ENCODE measurements around the gene FBXO40.

FBXO40 gene

GRCh38 chr3:121665488-121665887, 72.3 kb downstream of the FBXO40 start:
- H2BK12ac ChIP-seq (ENCODE audit: low read length in 2 of 2) = no peak overlapping the region
- WGBS = 83% methylated on average over 1 of the region's 2 CpGs
- no peaks in the 10 kb centered on the region for H3K27me3 ChIP-seq (ENCODE audit: control insufficient read depth in 1 of 2, insufficient read depth in 1 of 2, low read length in 2 of 2)
- no peak overlapping the region for H3K4ac ChIP-seq (ENCODE audit: low read depth in 1 of 2, low read length in 2 of 2)
- H3K14ac ChIP-seq (ENCODE audit: low read length in 2 of 2) = no peak overlapping the region
- H2AFZ ChIP-seq (ENCODE audit: low read depth, low read length) = no peak overlapping the region
- no peak overlapping the region for H3K4me3 ChIP-seq (ENCODE audit: insufficient read depth in 1 of 2, low read depth in 1 of 2, low read length in 2 of 2)
- H3K79me1 ChIP-seq (replicated peaks; ENCODE audit: low read length, poor library complexity, severe bottlenecking) = peaks cover 3% of the 10 kb centered on the region
- H4K91ac ChIP-seq (ENCODE audit: low read length) = no peak overlapping the region
- no peak overlapping the region for H4K8ac ChIP-seq (ENCODE audit: low read length)
- no peak overlapping the region for H3K4me2 ChIP-seq (ENCODE audit: low read length, poor library complexity, severe bottlenecking)
- no peak overlapping the region for H2AK5ac ChIP-seq (ENCODE audit: low read length, severe bottlenecking)
- no peak overlapping the region for H3K27ac ChIP-seq (ENCODE audit: low read length, poor library complexity, severe bottlenecking)
- no peak overlapping the region for H2BK15ac ChIP-seq (ENCODE audit: low read depth, poor library complexity, severe bottlenecking)
- no peak overlapping the region for H3K23ac ChIP-seq (ENCODE audit: low read length in 2 of 2)
- H3K4me1 ChIP-seq (ENCODE audit: control insufficient read depth, insufficient read depth, low read depth, low read length) = no peaks in the 10 kb centered on the region
- no peak overlapping the region for H2BK5ac ChIP-seq (ENCODE audit: low read depth, low read length, poor library complexity, severe bottlenecking)
- H3K36me3 ChIP-seq (ENCODE audit: control insufficient read depth in 1 of 2, insufficient read depth in 2 of 2, low read depth in 1 of 2, low read length in 2 of 2) = peaks cover 35 to 88% of the 10 kb centered on the region in 2 experiments
- H3K9me3 ChIP-seq (ENCODE audit: control insufficient read depth, low read length) = no peaks in the 10 kb centered on the region
- H3K18ac ChIP-seq (ENCODE audit: low read depth in 1 of 2, low read length in 2 of 2) = no peak overlapping the region
- no peak overlapping the region for H2BK120ac ChIP-seq (ENCODE audit: low read depth, low read length)
- no peak overlapping the region for H3K9ac ChIP-seq (ENCODE audit: low read length)
- no peak for DNase-seq

- Histone ChIP-seq H3K9me3 (ENCODE audit: control insufficient read depth, low read length) (no peaks in the 10 kb centered on the region), H4K91ac (ENCODE audit: low read length) (no peak overlapping the region), H3K4ac (ENCODE audit: low read depth in 1 of 2, low read length in 2 of 2) (no peak overlapping the region), H3K36me3 (ENCODE audit: control insufficient read depth in 1 of 2, insufficient read depth in 2 of 2, low read depth in 1 of 2, low read length in 2 of 2) (peaks cover 29 to 94% of the 10 kb centered on the region in 2 experiments), H2AFZ (ENCODE audit: low read depth, low read length) (no peak overlapping the region), H2AK5ac (ENCODE audit: low read length, severe bottlenecking) (no peak overlapping the region), H3K14ac (ENCODE audit: low read length in 2 of 2) (no peak overlapping the region), H3K4me1 (ENCODE audit: control insufficient read depth, insufficient read depth, low read depth, low read length) (no peaks in the 10 kb centered on the region), H2BK12ac (ENCODE audit: low read length in 2 of 2) (no peak overlapping the region), H3K27ac (ENCODE audit: low read length, poor library complexity, severe bottlenecking) (no peak overlapping the region), H3K4me3 (ENCODE audit: insufficient read depth in 1 of 2, low read depth in 1 of 2, low read length in 2 of 2) (no peak overlapping the region), H3K9ac (ENCODE audit: low read length) (no peak overlapping the region), H2BK15ac (ENCODE audit: low read depth, poor library complexity, severe bottlenecking) (no peak overlapping the region), H3K18ac (ENCODE audit: low read depth in 1 of 2, low read length in 2 of 2) (no peak overlapping the region), H3K27me3 (ENCODE audit: control insufficient read depth in 1 of 2, insufficient read depth in 1 of 2, low read length in 2 of 2) (no peaks in the 10 kb centered on the region), H3K23ac (ENCODE audit: low read length in 2 of 2) (no peak overlapping the region), H3K4me2 (ENCODE audit: low read length, poor library complexity, severe bottlenecking) (no peak overlapping the region), H2BK5ac (ENCODE audit: low read depth, low read length, poor library complexity, severe bottlenecking) (no peak overlapping the region), H4K8ac (ENCODE audit: low read length) (no peak overlapping the region), H3K79me1 (replicated peaks; ENCODE audit: low read length, poor library complexity, severe bottlenecking) (peaks cover 3% of the 10 kb centered on the region), H2BK120ac (ENCODE audit: low read depth, low read length) (no peak overlapping the region)
- WGBS = 93% methylated on average over 4 of the region's 4 CpGs
- DNase-seq = no peak
Measured at GRCh38 chr3:121667333-121667732, 74.2 kb downstream of the FBXO40 start.

GRCh38 chr3:121670676-121671075, 77.5 kb downstream of the FBXO40 start:
- Histone ChIP-seq H3K27me3 (ENCODE audit: control insufficient read depth in 1 of 2, insufficient read depth in 1 of 2, low read length in 2 of 2) (no peaks in the 10 kb centered on the region), H2AFZ (ENCODE audit: low read depth, low read length) (no peak overlapping the region), H4K8ac (ENCODE audit: low read length) (no peak overlapping the region), H3K9me3 (ENCODE audit: control insufficient read depth, low read length) (no peaks in the 10 kb centered on the region), H3K23ac (ENCODE audit: low read length in 2 of 2) (no peak overlapping the region), H3K4ac (ENCODE audit: low read depth in 1 of 2, low read length in 2 of 2) (no peak overlapping the region), H4K91ac (ENCODE audit: low read length) (no peak overlapping the region), H3K18ac (ENCODE audit: low read depth in 1 of 2, low read length in 2 of 2) (no peak overlapping the region), H3K79me1 (replicated peaks; ENCODE audit: low read length, poor library complexity, severe bottlenecking) (peaks cover 3% of the 10 kb centered on the region), H3K4me1 (ENCODE audit: control insufficient read depth, insufficient read depth, low read depth, low read length) (no peaks in the 10 kb centered on the region), H2BK120ac (ENCODE audit: low read depth, low read length) (no peak overlapping the region), H2BK12ac (ENCODE audit: low read length in 2 of 2) (no peak overlapping the region), H3K9ac (ENCODE audit: low read length) (no peak overlapping the region), H2BK15ac (ENCODE audit: low read depth, poor library complexity, severe bottlenecking) (no peak overlapping the region), H3K4me2 (ENCODE audit: low read length, poor library complexity, severe bottlenecking) (no peak overlapping the region), H3K36me3 (ENCODE audit: control insufficient read depth in 1 of 2, insufficient read depth in 2 of 2, low read depth in 1 of 2, low read length in 2 of 2) (peaks cover 19 to 92% of the 10 kb centered on the region in 2 experiments), H2AK5ac (ENCODE audit: low read length, severe bottlenecking) (no peak overlapping the region), H2BK5ac (ENCODE audit: low read depth, low read length, poor library complexity, severe bottlenecking) (no peak overlapping the region), H3K14ac (ENCODE audit: low read length in 2 of 2) (no peak overlapping the region), H3K4me3 (ENCODE audit: insufficient read depth in 1 of 2, low read depth in 1 of 2, low read length in 2 of 2) (no peak overlapping the region), H3K27ac (ENCODE audit: low read length, poor library complexity, severe bottlenecking) (no peak overlapping the region)
- no peak for DNase-seq

GRCh38 chr3:121677141-121677540, 84.0 kb downstream of the FBXO40 start:
- no peak overlapping the region for H2AK5ac ChIP-seq (ENCODE audit: low read length, severe bottlenecking)
- H2AFZ ChIP-seq (ENCODE audit: low read depth, low read length) = no peak overlapping the region
- no peak overlapping the region for H3K27ac ChIP-seq (ENCODE audit: low read length, poor library complexity, severe bottlenecking)
- H3K36me3 ChIP-seq (ENCODE audit: control insufficient read depth in 1 of 2, insufficient read depth in 2 of 2, low read depth in 1 of 2, low read length in 2 of 2) = peaks cover 13 to 90% of the 10 kb centered on the region in 2 experiments
- WGBS = no CpG with 5 or more reads among the region's 2 CpGs
- no peak overlapping the region for H2BK5ac ChIP-seq (ENCODE audit: low read depth, low read length, poor library complexity, severe bottlenecking)
- no peak overlapping the region for H3K9ac ChIP-seq (ENCODE audit: low read length)
- no peak overlapping the region for H4K91ac ChIP-seq (ENCODE audit: low read length)
- H3K23ac ChIP-seq (ENCODE audit: low read length in 2 of 2) = no peak overlapping the region
- no peak for DNase-seq
- no peak overlapping the region for H3K4me2 ChIP-seq (ENCODE audit: low read length, poor library complexity, severe bottlenecking)
- H2BK15ac ChIP-seq (ENCODE audit: low read depth, poor library complexity, severe bottlenecking) = no peak overlapping the region
- H3K4me3 ChIP-seq (ENCODE audit: insufficient read depth in 1 of 2, low read depth in 1 of 2, low read length in 2 of 2) = no peak overlapping the region
- no peak overlapping the region for H2BK120ac ChIP-seq (ENCODE audit: low read depth, low read length)
- H3K4me1 ChIP-seq (ENCODE audit: control insufficient read depth, insufficient read depth, low read depth, low read length) = no peaks in the 10 kb centered on the region
- H3K27me3 ChIP-seq (ENCODE audit: control insufficient read depth in 1 of 2, insufficient read depth in 1 of 2, low read length in 2 of 2) = no peaks in the 10 kb centered on the region
- no peak overlapping the region for H3K18ac ChIP-seq (ENCODE audit: low read depth in 1 of 2, low read length in 2 of 2)
- H2BK12ac ChIP-seq (ENCODE audit: low read length in 2 of 2) = no peak overlapping the region
- H3K14ac ChIP-seq (ENCODE audit: low read length in 2 of 2) = no peak overlapping the region
- H3K9me3 ChIP-seq (ENCODE audit: control insufficient read depth, low read length) = no peaks in the 10 kb centered on the region
- no peak overlapping the region for H4K8ac ChIP-seq (ENCODE audit: low read length)
- no peak overlapping the region for H3K4ac ChIP-seq (ENCODE audit: low read depth in 1 of 2, low read length in 2 of 2)
- peaks cover 17% of the 10 kb centered on the region for H3K79me1 ChIP-seq (replicated peaks; ENCODE audit: low read length, poor library complexity, severe bottlenecking)

All from mesenchymal stem cell (in vitro differentiated cells and primary cell).